HL-60 (cell line): ENCODE measurements around the gene DLK2.

Experiments
- DNase-seq, 2 experiments: peaks; one replicate each; pipeline ENCODE4 v3.0.0-alpha.2; 2010 to 2020; ENCODE audit warnings: low read depth in 1 of 2, low spot score in 1 of 2
- H3K27ac ChIP-seq: fragments of 250-450 bp; sonication (Bioruptor Pico); replicated peaks from 2 replicates; pipeline ENCODE4 v1.5.1; 2020; ENCODE audit warnings: mild to moderate bottlenecking, moderate library complexity
- H3K27me3 ChIP-seq: fragments of 250-450 bp; sonication (Bioruptor Pico); 2 replicates; pipeline ENCODE4 v1.5.1; 2021; ENCODE audit warnings: mild to moderate bottlenecking, moderate library complexity; ENCODE audit not compliant: insufficient read depth, poor library complexity, severe bottlenecking
- H3K4me3 ChIP-seq: replicated peaks from 2 replicates; pipeline ENCODE4 v1.5.1; 2011; ENCODE audit warnings: mild to moderate bottlenecking, control low read depth, low read length; ENCODE audit not compliant: insufficient read depth
- CTCF ChIP-seq: IDR thresholded peaks from one replicate; pipeline ENCODE4 v1.5.1; 2011; ENCODE audit warnings: low read length, control low read depth, inconsistent platforms; ENCODE audit not compliant: insufficient read depth
- GABPA ChIP-seq: IDR thresholded peaks from 2 replicates; pipeline ENCODE4 v1.6.1; 2012; ENCODE audit warnings: low read depth
- POLR2AphosphoS5 ChIP-seq: IDR thresholded peaks from 2 replicates; pipeline ENCODE4 v1.6.1; 2012; ENCODE audit warnings: low read depth
- REST ChIP-seq: IDR thresholded peaks from 2 replicates; pipeline ENCODE4 v1.6.1; 2012; ENCODE audit warnings: low read depth; ENCODE audit not compliant: insufficient replicate concordance
- SPI1 ChIP-seq: IDR thresholded peaks from 2 replicates; pipeline ENCODE4 v1.6.1; 2012; ENCODE audit warnings: low read depth, mild to moderate bottlenecking, borderline replicate concordance

Gene DLK2

GRCh38 chr6:43437700-43438099 is 17.6 kb downstream of the DLK2 start:
- DNase-seq: no peak
- no peak overlapping the region for H3K4me3 ChIP-seq
- no peak for TF ChIP-seq POLR2AphosphoS5
- TF ChIP-seq CTCF: no peak
- no peak for TF ChIP-seq REST
- TF ChIP-seq GABPA: no peak
- TF ChIP-seq SPI1: no peak
- H3K27me3 ChIP-seq: no peaks in the 10 kb centered on the region
- no peak overlapping the region for H3K27ac ChIP-seq

GRCh38 chr6:43436577-43437282 is 18.6 kb downstream of the DLK2 start:
- Histone ChIP-seq H3K27me3 (no peaks in the 10 kb centered on the region), H3K27ac (no peak overlapping the region), H3K4me3 (no peak overlapping the region)
- TF ChIP-seq SPI1 (no peak), POLR2AphosphoS5 (no peak), REST (no peak), CTCF (no peak), GABPA (no peak)
- DNase-seq: no peak

GRCh38 chr6:43435682-43436437 is 19.5 kb downstream of the DLK2 start:
- DNase-seq: no peak
- Histone ChIP-seq H3K27me3 (no peaks in the 10 kb centered on the region), H3K27ac (no peak overlapping the region), H3K4me3 (no peak overlapping the region)
- TF ChIP-seq CTCF (no peak), GABPA (no peak), REST (no peak), POLR2AphosphoS5 (no peak), SPI1 (no peak)
